CD14-positive monocyte (primary cell): ENCODE results near the gene MAPKAPK3. TPM values are rescaled to one million over a fixed set of nuclear protein-coding genes. Genes with fewer than 3 reads are reported as not detected.

Experiments
- DNase-seq, 3 donors: peaks; one replicate each; pipeline ENCODE4 v3.0.0-alpha.2; 2011 to 2022
- H2AFZ ChIP-seq: 2 replicates; pipeline ENCODE4 v1.6.0; 2012; ENCODE audit warnings: mild to moderate bottlenecking, low read depth, low read length, inconsistent platforms; ENCODE audit not compliant: insufficient read depth, poor library complexity, severe bottlenecking
- H3K27ac ChIP-seq, 2 donors: 1 replicate in 1 of 2; 2 replicates in 1 of 2; pipeline ENCODE4 v1.5.1; 2012 to 2013; ENCODE audit warnings: low read length in 2 of 2, control low read depth in 1 of 2, inconsistent platforms in 1 of 2, low read depth in 1 of 2, mild to moderate bottlenecking in 1 of 2
- H3K27me3 ChIP-seq, 2 donors: one replicate each; pipeline versions ENCODE4 v1.6.0 to v1.6.1; 2011 to 2013; ENCODE audit warnings: low read length in 2 of 2; ENCODE audit not compliant: control insufficient read depth in 2 of 2, insufficient read depth in 2 of 2
- H3K36me3 ChIP-seq, 2 donors: replicated peaks in 1 of 2; 1 replicate in 1 of 2; 2 replicates in 1 of 2; pipeline versions ENCODE4 v1.5.1 to v1.6.1; 2012 to 2013; ENCODE audit warnings: low read length in 2 of 2, control low read depth in 1 of 2, inconsistent platforms in 1 of 2, mild to moderate bottlenecking in 1 of 2; ENCODE audit not compliant: insufficient read depth in 2 of 2, control insufficient read depth in 1 of 2
- H3K4me1 ChIP-seq, 2 donors: 1 replicate in 1 of 2; 2 replicates in 1 of 2; pipeline versions ENCODE4 v1.5.1 to v1.6.1; 2012 to 2013; ENCODE audit warnings: low read length in 2 of 2, control low read depth in 1 of 2, inconsistent platforms in 1 of 2, mild to moderate bottlenecking in 1 of 2, moderate library complexity in 1 of 2; ENCODE audit not compliant: insufficient read depth in 2 of 2, control insufficient read depth in 1 of 2
- H3K4me2 ChIP-seq: replicated peaks from 2 replicates; pipeline ENCODE3; 2012; ENCODE audit warnings: low read length, moderate library complexity, mild to moderate bottlenecking; ENCODE audit not compliant: poor library complexity, severe bottlenecking; ENCODE audit errors: extremely low read depth
- H3K4me3 ChIP-seq, 3 experiments: fragments of 200-600 bp in 1 of 3; sonication (generic) in 1 of 3; replicated peaks in 1 of 3; 1 replicate in 2 of 3; 2 replicates in 1 of 3; pipeline ENCODE4 v1.5.1; 2011 to 2013; ENCODE audit warnings: low read length in 3 of 3, mild to moderate bottlenecking in 3 of 3, control low read depth in 2 of 3, low read depth in 2 of 3, inconsistent platforms in 1 of 3, moderate library complexity in 1 of 3
- H3K79me2 ChIP-seq: 2 replicates; pipeline ENCODE4 v1.6.0; 2012; ENCODE audit warnings: mild to moderate bottlenecking, control low read depth, inconsistent platforms, low read length, moderate library complexity; ENCODE audit not compliant: insufficient read depth
- H3K9ac ChIP-seq: 2 replicates; pipeline ENCODE4 v1.6.0; 2017; ENCODE audit warnings: low read length, mild to moderate bottlenecking; ENCODE audit not compliant: insufficient read depth, poor library complexity, severe bottlenecking
- H3K9me3 ChIP-seq, 2 donors: replicated peaks in 1 of 2; 1 replicate in 1 of 2; 2 replicates in 1 of 2; pipeline versions ENCODE4 v1.5.1 to v1.6.1; 2012 to 2013; ENCODE audit warnings: low read length in 2 of 2, control low read depth in 1 of 2; ENCODE audit not compliant: control insufficient read depth in 1 of 2, insufficient read depth in 1 of 2
- H4K20me1 ChIP-seq: 2 replicates; pipeline ENCODE4 v1.6.0; 2012; ENCODE audit warnings: mild to moderate bottlenecking, low read length, control low read depth, moderate library complexity; ENCODE audit not compliant: insufficient read depth
- H3K27ac Mint-ChIP-seq, 7 donors: one replicate each; pipeline ENCODE4 v1.8.0; 2020; ENCODE audit warnings: mild to moderate bottlenecking in 7 of 7, mixed read lengths in 7 of 7, moderate library complexity in 6 of 7, inconsistent platforms in 2 of 7
- H3K27me3 Mint-ChIP-seq, 3 donors: one replicate each; pipeline ENCODE4 v1.8.0; 2021 to 2022; ENCODE audit warnings: low read depth in 3 of 3, mild to moderate bottlenecking in 3 of 3, mixed read lengths in 3 of 3, moderate library complexity in 3 of 3, inconsistent platforms in 1 of 3
- H3K36me3 Mint-ChIP-seq, 2 donors: one replicate each; pipeline ENCODE4 v1.8.0; 2020; ENCODE audit warnings: mixed read lengths in 2 of 2, inconsistent platforms in 1 of 2, mild to moderate bottlenecking in 1 of 2
- H3K4me1 Mint-ChIP-seq: one replicate; pipeline ENCODE4 v1.8.0; 2020; ENCODE audit warnings: mild to moderate bottlenecking, mixed read lengths
- H3K4me3 Mint-ChIP-seq, 2 donors: one replicate each; pipeline ENCODE4 v1.8.0; 2020; ENCODE audit warnings: mild to moderate bottlenecking in 2 of 2, mixed read lengths in 2 of 2, moderate library complexity in 1 of 2
- H3K9me3 Mint-ChIP-seq, 7 donors: one replicate each; pipeline ENCODE4 v1.8.0; 2020 to 2022; ENCODE audit warnings: mixed read lengths in 7 of 7, mild to moderate bottlenecking in 6 of 7, moderate library complexity in 6 of 7, inconsistent platforms in 2 of 7
- WGBS: methylation state at CpG from one replicate; pipeline ENCODE4 v1.1.5; 2013; ENCODE audit warnings: missing lambda C conversion rate; ENCODE audit not compliant: insufficient coverage; 5-methylcytosine and 5-hydroxymethylcytosine counted together
- intact Hi-C, 2 donors: fragments of 100-400 bp; cut with micrococcal nuclease; formaldehyde crosslinking; loops; one replicate each; pipeline versions ENCODE4 v1.15.0 to v1.15.1; 2023
- polyA plus RNA-seq, 3 donors: library from polyadenylated mRNA; depleted of rRNA in 1 of 3; unstranded in 2 of 3; stranded (reverse) in 1 of 3; fragments of 300-500 nt in 2 of 3; fragments of >200 nt in 1 of 3; fragmentation: Illumina TruSeq in 2 of 3; gene quantifications; 1 replicate in 2 of 3; 2 replicates in 1 of 3; pipeline ENCODE4 v1.2.3, GENCODE V29; 2012 to 2021
- TF ChIP-seq, protein P1 (sequence below): fragments of 200-600 bp; IDR thresholded peaks from one replicate; pipeline ENCODE4 v1.8.0; 2022; ENCODE audit warnings: antibody characterized with exemption, mild to moderate bottlenecking

Gene MAPKAPK3
- polyA plus RNA-seq, 3 donors, result 173 to 252 (median 201) TPM

DNA sequence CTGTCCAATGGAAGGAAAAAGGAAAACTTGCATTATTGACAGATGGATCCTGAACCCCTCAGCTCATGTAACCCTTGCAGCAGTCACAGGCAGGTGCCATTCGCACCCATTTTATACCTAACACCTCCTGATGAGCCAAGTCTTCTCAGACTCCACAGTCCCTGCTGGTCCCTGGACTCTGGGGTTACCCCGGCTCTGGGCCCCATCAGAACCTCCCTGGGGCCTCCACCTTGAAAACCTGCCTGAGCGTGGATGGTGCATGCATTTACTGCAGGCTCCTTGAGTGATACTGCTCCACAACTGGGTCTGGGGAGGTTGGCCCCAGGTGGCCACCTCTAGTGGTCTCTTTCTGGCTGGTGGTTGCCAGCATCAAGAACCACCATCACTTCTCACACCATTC, 41.9 kb downstream of the MAPKAPK3 start:
- intact Hi-C loops, result loop anchor here in 1 of 2 donors (10.0 kb wide), 1 partner anchor 84 kb away; no protein-coding TSS in a partner anchor
- peaks cover 2 to 8% (median 5%) of the 10 kb centered on the region in 3 donors for H3K27me3 Mint-ChIP-seq
- DNase-seq, result no peak

DNA sequence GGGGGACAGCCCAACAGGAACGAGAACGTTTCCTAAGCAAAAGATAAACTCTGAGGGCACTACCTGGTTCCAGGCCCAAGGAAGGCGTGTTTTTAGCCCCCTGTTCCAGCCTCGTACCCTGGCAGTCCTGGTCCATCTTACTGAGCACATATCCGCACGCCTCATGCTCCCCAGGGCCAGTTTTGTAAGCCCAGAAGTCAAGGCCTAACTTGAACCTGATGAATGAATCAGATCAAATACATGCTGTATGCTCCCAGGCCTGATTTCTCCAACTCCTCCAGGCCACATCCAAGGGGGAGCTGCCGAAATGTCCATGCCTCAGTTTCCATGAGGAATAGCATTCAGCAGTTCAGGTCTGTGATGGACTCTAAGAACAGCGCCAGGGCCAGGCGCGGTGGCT, 43.4 kb downstream of the MAPKAPK3 start:
- H4K20me1 ChIP-seq, result peaks cover 12% of the 10 kb centered on the region
- intact Hi-C loops, result no loop called here
- H3K4me3 ChIP-seq, result no peak overlapping the region
- H3K27ac Mint-ChIP-seq, result no peak overlapping the region
- peaks cover 0 to 4% of the 10 kb centered on the region in 2 donors for H3K36me3 Mint-ChIP-seq
- WGBS, result 97% methylated on average over 7 of the region's 10 CpGs
- H3K4me3 Mint-ChIP-seq, result no peak overlapping the region
- no peaks in the 10 kb centered on the region for H3K27me3 ChIP-seq
- no peaks in the 10 kb centered on the region for H3K36me3 ChIP-seq
- TF ChIP-seq, protein P1, sequence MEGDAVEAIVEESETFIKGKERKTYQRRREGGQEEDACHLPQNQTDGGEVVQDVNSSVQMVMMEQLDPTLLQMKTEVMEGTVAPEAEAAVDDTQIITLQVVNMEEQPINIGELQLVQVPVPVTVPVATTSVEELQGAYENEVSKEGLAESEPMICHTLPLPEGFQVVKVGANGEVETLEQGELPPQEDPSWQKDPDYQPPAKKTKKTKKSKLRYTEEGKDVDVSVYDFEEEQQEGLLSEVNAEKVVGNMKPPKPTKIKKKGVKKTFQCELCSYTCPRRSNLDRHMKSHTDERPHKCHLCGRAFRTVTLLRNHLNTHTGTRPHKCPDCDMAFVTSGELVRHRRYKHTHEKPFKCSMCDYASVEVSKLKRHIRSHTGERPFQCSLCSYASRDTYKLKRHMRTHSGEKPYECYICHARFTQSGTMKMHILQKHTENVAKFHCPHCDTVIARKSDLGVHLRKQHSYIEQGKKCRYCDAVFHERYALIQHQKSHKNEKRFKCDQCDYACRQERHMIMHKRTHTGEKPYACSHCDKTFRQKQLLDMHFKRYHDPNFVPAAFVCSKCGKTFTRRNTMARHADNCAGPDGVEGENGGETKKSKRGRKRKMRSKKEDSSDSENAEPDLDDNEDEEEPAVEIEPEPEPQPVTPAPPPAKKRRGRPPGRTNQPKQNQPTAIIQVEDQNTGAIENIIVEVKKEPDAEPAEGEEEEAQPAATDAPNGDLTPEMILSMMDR, result no peak
- no peak overlapping the region for H3K4me2 ChIP-seq
- H3K4me1 ChIP-seq, result peaks cover 29 to 34% of the 10 kb centered on the region in 2 donors
- H3K4me1 Mint-ChIP-seq, result peaks cover 32% of the 10 kb centered on the region
- peaks cover 2 to 7% (median 5%) of the 10 kb centered on the region in 3 donors for H3K27me3 Mint-ChIP-seq
- no peak overlapping the region for H2AFZ ChIP-seq
- no peaks in the 10 kb centered on the region for H3K79me2 ChIP-seq
- H3K27ac ChIP-seq, result no peak overlapping the region
- no peaks in the 10 kb centered on the region for H3K9me3 ChIP-seq
- no peaks in the 10 kb centered on the region for H3K9me3 Mint-ChIP-seq
- DNase-seq, result no peak
- no peak overlapping the region for H3K9ac ChIP-seq

More for the DNA sequence above, 41.9 kb downstream of the MAPKAPK3 start:
- no peaks in the 10 kb centered on the region for H3K36me3 Mint-ChIP-seq
- no peak overlapping the region for H3K4me3 Mint-ChIP-seq
- Histone ChIP-seq H3K79me2 (no peaks in the 10 kb centered on the region), H4K20me1 (peaks cover 28% of the 10 kb centered on the region), H3K4me3 (no peak overlapping the region), H3K27ac (no peak overlapping the region), H3K27me3 (no peaks in the 10 kb centered on the region), H3K9me3 (no peaks in the 10 kb centered on the region), H3K4me1 (peaks cover 23 to 34% of the 10 kb centered on the region in 2 donors), H3K9ac (no peak overlapping the region), H3K36me3 (no peaks in the 10 kb centered on the region), H2AFZ (no peak overlapping the region), H3K4me2 (no peak overlapping the region)
- H3K9me3 Mint-ChIP-seq, result no peaks in the 10 kb centered on the region
- H3K4me1 Mint-ChIP-seq, result peaks cover 39% of the 10 kb centered on the region
- H3K27ac Mint-ChIP-seq, result peak overlapping the region in 1 of 7 donors; percentile 47
- 93% methylated on average over 3 of the region's 3 CpGs for WGBS
- TF ChIP-seq, protein P1, result no peak
